ENCODE data around the gene HSD3B7.

The HSD3B7 gene

DNA sequence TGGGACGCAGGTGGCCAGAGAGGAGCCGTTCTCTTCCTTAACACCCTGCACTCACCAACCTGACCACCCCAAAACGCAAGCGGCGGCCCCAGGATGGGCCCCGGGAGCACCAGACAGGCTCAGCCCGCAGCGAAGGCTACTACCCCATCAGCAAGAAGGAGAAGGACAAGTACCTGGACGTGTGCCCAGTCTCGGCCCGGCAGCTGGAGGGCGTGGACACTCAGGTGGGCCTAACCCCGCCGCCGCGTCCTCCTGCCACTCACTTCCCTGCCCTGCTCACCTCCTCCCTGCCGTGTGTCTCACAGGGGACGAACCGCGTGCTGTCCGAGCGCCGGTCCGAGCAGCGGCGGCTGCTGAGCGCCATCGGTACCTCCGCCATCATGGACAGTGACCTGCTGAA lies 4.6 kb upstream of the HSD3B7 start:
- in situ Hi-C loops (cut with MboI; ENCODE audit: low sequenced_read_pairs), result no loop called here

GRCh38 chr16:30980959-30981358 lies 4.0 kb upstream of the HSD3B7 start:
- in situ Hi-C loops (cut with MboI; ENCODE audit: low sequenced_read_pairs), result no loop called here

DNA sequence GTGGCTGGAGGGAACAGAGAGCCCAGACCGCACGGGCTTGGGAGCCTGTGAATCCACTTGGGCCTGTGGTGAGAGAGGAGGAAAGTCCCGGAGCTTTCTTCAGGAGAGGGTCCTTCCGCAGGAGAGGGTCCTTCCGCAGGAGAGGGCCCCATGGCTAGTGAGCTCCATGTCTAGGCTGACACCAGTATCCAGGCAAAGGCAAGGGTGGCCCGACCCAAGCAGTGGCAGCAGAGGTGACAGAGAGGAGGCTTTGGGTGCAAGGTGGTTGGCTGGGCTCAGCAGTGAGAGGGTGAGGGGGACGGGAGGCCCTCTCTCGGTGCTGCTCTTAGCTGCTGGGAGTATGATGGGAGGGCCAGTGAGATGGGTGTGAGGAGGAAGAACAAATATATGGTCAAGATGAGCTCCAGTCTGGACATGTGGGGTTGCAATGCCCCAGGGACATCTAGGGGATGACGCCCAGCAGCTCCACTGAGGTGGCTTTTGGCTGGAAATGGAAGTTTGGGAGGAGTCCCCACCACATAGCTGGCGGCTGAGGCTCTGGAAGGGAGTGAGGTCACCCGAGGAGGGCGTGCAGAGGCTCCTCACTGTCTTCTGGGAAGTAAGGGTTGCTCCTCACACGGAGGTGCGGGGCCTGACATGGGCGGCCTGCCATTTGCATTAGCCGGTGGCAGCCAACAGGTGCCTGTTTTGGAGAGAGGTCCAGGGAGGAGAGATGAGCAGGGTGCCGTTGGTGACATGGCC lies 2.3 kb upstream of the HSD3B7 start:
- in situ Hi-C loops (cut with MboI; ENCODE audit: low sequenced_read_pairs), result no loop called here

DNA sequence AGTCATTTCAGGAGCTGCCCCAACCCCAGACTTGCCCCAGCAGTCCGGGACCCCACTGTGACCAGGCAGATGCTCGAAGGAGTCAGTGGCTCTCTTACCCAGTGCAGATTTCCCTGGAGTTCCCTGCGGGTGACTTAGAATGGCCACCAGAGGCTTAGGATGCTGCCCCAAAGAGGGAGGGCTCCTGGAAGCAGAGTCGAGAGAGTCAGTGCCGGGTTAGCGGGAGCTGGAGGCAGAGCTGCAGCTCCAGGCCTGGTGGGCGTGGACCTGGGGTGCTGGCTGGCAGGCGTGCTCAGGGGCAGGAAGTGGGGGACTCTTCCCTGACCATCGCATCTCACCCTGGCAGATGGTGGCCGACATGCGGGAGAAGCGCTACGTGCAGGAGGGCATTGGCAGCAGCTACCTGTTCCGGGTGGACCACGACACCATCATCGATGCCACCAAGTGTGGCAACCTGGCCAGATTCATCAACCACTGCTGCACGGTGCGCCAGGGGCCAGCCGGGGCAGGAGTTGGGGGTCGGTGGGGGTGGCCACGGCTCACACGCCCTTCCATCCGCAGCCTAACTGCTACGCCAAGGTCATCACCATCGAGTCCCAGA lies 1.6 kb upstream of the HSD3B7 start:
- in situ Hi-C loops (cut with MboI; ENCODE audit: low sequenced_read_pairs), result no loop called here

DNA sequence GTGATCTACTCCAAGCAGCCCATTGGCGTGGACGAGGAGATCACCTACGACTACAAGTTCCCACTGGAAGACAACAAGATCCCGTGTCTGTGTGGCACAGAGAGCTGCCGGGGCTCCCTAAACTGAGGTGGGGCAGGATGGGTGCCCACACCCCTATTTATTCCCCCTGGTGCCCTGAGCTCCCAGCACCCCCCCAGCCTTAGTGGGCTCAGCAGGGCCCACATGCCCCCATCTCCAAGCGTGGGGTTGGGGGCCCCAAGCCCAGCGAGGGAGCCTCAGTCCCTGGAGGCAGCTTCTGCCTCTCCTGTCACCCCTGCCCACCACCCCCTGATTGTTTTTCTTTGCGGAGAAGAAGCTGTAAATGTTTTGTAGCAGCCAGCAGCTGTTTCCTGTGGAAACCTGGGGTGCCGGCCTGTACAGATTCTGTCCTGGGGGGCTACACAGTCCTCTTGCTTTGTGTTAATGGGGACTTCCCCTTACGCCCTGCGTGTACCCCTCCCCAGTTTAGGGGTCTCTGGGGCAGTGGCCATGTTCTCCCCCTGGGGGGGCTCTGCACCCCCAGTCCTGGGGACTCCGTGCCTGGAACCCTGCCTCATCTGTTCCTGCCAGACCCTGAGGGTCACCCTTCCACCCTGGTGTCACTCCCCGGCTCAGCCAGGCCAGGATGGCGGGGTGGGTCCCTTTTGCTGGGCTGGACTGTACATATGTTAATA lies 953 bp upstream of the HSD3B7 start:
- in situ Hi-C loops (cut with MboI; ENCODE audit: low sequenced_read_pairs), result no loop called here

DNA sequence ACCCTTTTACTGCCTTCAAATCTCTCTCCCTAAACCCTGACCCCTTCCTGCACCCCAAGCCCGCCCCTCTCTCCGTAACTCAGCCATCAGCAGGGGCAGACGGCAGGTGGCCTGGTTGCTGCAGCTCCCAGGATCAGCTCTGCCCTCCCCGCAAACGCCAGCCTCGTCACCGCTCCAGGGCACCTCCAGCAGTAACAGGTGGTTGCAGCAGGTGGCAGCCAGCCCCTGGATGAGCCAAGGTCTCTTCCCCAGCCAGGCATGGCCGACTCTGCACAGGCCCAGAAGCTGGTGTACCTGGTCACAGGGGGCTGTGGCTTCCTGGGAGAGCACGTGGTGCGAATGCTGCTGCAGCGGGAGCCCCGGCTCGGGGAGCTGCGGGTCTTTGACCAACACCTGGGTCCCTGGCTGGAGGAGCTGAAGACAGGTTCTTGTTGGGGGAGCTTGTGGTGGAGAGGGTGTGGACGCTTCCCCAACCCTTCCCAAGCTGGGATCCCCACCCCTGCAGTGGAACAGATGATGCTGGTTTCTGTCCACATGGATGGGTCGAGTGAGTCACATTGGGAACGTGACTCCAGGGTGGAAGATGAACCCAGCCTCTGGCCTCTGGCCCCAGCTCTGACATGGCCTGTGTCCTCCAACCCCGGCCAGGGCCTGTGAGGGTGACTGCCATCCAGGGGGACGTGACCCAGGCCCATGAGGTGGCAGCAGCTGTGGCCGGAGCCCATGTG lies 558 bp downstream of the HSD3B7 start:
- in situ Hi-C loops (cut with MboI; ENCODE audit: low sequenced_read_pairs), result no loop called here

DNA sequence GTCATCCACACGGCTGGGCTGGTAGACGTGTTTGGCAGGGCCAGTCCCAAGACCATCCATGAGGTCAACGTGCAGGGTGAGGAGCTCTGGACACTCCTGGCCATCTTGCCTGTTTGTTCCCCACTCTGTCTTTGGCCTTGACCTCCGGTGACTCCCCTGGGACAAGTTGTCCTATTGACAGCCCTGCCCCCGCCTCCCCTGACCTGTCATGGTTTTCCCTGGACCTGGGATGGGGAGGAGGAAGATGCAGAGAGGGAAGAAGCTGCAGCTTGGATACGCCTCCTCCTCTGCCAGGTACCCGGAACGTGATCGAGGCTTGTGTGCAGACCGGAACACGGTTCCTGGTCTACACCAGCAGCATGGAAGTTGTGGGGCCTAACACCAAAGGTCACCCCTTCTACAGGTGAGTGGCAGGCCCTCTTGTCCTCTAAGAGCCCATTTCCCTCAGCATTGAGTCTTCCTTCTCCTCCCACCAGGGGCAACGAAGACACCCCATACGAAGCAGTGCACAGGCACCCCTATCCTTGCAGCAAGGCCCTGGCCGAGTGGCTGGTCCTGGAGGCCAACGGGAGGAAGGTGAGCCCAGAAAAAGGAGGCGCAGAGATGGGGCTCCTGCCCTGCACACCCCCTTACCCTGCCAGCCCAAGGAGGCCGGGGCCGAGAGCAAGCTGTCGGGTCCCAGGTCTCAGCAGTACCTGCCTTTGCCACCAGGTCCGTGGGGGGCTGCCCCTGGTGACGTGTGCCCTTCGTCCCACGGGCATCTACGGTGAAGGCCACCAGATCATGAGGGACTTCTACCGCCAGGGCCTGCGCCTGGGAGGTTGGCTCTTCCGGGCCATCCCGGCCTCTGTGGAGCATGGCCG lies 1.4 kb downstream of the HSD3B7 start:
- in situ Hi-C loops (cut with MboI; ENCODE audit: low sequenced_read_pairs), result no loop called here

DNA sequence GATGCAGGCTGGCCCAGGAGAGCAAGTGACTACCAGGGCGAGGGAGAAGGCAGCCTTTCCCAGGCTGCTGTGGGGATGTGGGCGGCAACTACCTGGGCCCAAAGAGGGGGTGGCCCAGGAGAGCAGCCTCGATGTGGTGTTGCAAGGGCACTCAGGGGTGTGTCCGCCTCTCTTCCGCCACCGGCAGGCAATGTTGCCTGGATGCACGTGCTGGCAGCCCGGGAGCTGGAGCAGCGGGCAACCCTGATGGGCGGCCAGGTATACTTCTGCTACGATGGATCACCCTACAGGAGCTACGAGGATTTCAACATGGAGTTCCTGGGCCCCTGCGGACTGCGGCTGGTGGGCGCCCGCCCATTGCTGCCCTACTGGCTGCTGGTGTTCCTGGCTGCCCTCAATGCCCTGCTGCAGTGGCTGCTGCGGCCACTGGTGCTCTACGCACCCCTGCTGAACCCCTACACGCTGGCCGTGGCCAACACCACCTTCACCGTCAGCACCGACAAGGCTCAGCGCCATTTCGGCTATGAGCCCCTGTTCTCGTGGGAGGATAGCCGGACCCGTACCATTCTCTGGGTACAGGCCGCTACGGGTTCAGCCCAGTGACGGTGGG lies 2.7 kb downstream of the HSD3B7 start:
- in situ Hi-C loops (cut with MboI; ENCODE audit: low sequenced_read_pairs), result no loop called here

- in situ Hi-C loops (cut with MboI; ENCODE audit: low sequenced_read_pairs), result no loop called here
These were observed 4.6 kb downstream of the HSD3B7 start for GRCh38 chr16:30989469-30990047.

DNA sequence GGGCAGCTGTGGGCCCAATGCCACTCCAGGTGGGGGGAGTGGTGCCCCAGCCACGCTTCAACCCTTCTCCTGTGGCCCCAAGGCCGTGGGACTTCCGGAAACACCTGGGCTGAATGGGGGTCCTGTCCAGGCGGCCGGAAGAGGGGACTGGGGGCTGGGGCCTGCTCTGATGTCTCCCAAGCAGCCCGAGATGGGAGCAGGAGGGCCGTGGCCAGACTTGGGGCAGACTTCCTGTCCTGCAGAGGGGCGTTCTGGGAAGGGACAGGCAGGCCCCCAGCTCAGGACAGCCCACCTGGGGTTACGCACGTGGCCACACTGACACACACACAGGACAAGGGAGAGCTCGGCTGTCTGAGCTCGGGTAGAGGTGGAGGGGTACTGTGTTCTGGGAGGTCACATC lies 5.1 kb downstream of the HSD3B7 start:
- in situ Hi-C loops (cut with MboI; ENCODE audit: low sequenced_read_pairs), result no loop called here

DNA sequence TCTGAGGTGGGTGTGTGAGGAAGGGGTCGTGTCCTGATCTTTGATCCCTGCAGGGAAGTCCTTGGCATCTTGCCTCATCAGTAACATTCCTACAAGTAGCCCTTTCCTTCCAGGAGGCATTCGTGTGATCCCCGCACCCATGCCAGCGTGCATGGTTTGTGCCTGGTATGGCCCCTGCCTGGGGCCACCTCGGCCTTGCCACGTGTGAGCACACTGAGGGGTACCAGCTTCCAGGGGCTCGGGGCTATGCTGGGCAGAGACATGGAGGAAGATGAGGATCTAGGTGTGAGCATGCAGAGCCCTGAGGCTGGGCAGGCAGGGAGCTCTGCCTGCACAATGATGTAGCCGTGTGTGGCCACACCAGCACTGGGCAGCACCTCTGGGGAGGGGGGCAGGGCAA lies 6.0 kb downstream of the HSD3B7 start:
- in situ Hi-C loops (cut with MboI; ENCODE audit: low sequenced_read_pairs), result no loop called here

DNA sequence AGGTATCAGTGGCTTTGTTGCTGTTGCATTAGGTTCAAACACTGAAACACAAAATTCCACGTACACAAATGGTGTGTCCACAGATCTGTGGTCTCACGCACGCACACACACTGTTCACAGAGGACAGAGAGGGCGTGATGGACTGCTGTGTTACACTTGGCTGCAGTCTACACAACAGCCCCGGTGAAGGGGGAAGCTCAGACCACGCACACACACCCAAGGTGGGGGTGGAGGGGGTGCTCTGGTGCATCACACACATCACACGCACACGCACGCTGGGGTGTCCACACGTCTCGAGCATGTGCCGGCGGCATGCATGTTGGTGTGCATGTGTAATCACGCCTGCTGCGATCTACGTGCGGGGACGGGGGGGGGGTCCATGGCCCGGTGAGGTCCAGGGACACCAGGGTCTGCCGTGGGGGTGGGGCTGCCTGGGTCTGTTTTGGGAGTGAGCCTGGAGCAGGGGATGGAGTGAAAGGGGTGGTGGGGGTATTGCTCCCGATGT lies 7.3 kb downstream of the HSD3B7 start:
- in situ Hi-C loops (cut with MboI; ENCODE audit: low sequenced_read_pairs), result no loop called here

GRCh38 chr16:30992931-30993816 lies 8.2 kb downstream of the HSD3B7 start:
- in situ Hi-C loops (cut with MboI; ENCODE audit: low sequenced_read_pairs), result no loop called here

DNA sequence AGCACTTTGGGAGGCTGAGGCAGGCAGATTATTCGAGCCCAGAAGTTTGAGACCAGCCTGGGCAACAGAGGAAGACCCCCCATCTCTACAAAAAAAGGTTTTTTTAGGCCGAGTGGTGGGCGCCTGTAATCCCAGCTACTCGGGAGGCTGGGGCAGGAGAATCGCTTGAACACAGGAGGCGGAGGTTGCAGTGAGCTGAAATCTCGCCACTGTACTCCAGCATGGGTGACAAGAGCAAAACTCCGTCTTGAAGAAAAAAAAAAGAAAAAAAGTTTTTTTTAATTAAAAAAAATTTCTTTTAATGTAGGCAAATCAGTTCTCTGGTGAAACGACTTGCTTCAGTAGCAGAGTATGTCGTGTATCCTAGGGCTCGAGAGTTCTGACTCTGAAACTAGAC lies 10.9 kb downstream of the HSD3B7 start:
- in situ Hi-C loops (cut with MboI; ENCODE audit: low sequenced_read_pairs), result no loop called here

- in situ Hi-C loops (cut with MboI; ENCODE audit: low sequenced_read_pairs), result no loop called here
These were observed 11.4 kb downstream of the HSD3B7 start for GRCh38 chr16:30996324-30996984.

DNA sequence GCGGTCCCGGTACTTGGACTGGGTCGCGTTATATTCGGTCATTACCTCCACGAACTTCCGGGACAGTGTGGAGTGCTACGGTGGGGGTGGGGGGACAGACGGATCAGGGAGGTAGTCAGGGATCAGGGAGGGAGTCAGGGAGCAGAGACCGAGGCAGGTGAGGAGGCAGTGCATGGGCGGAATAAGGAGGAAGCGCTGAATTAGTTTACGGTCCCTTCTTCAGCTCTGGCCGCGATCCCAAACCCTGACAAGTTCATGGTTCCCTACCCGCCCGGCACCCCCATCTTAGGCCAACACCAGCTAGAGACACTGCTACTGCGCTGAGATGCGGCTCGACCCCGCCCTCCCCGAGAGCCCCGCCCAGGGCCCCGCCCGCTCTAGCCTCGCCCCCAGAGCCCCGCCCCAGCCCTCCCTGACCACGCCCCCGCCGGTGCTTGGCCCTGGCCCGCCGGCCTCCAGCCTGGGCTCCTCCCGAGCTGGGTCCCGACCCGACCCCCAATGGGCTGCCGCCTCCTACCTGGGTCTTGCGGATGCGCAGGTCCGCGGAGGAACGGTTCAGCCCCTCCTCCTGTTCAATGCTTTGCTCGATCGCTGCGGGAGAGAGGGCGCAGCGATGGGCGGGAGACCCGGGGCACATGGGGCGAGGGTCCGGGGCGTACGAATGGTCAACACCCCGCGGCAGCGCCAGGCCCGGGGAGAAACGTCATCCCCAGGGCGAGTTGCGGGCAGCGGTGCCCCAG lies 12.1 kb downstream of the HSD3B7 start:
- in situ Hi-C loops (cut with MboI; ENCODE audit: low sequenced_read_pairs), result no loop called here

All from HL-60/S4 treated with retinoic acid at 250 ng/mL for 4 days and 3 days (cell line).